CD14-positive monocyte (primary cell): Measurements from ENCODE around the gene NXPH3. TPM values are rescaled to one million over a fixed set of nuclear protein-coding genes. Genes with fewer than 3 reads are reported as not detected.

Experiments
- DNase-seq, 3 donors: peaks; one replicate each; pipeline ENCODE4 v3.0.0-alpha.2; 2011 to 2022
- H2AFZ ChIP-seq: 2 replicates; pipeline ENCODE4 v1.6.0; 2012; ENCODE audit warnings: mild to moderate bottlenecking, low read depth, low read length, inconsistent platforms; ENCODE audit not compliant: insufficient read depth, poor library complexity, severe bottlenecking
- H3K27ac ChIP-seq, 2 donors: 1 replicate in 1 of 2; 2 replicates in 1 of 2; pipeline ENCODE4 v1.5.1; 2012 to 2013; ENCODE audit warnings: low read length in 2 of 2, control low read depth in 1 of 2, inconsistent platforms in 1 of 2, low read depth in 1 of 2, mild to moderate bottlenecking in 1 of 2
- H3K27me3 ChIP-seq, 2 donors: one replicate each; pipeline versions ENCODE4 v1.6.0 to v1.6.1; 2011 to 2013; ENCODE audit warnings: low read length in 2 of 2; ENCODE audit not compliant: control insufficient read depth in 2 of 2, insufficient read depth in 2 of 2
- H3K36me3 ChIP-seq, 2 donors: replicated peaks in 1 of 2; 1 replicate in 1 of 2; 2 replicates in 1 of 2; pipeline versions ENCODE4 v1.5.1 to v1.6.1; 2012 to 2013; ENCODE audit warnings: low read length in 2 of 2, control low read depth in 1 of 2, inconsistent platforms in 1 of 2, mild to moderate bottlenecking in 1 of 2; ENCODE audit not compliant: insufficient read depth in 2 of 2, control insufficient read depth in 1 of 2
- H3K4me1 ChIP-seq, 2 donors: 1 replicate in 1 of 2; 2 replicates in 1 of 2; pipeline versions ENCODE4 v1.5.1 to v1.6.1; 2012 to 2013; ENCODE audit warnings: low read length in 2 of 2, control low read depth in 1 of 2, inconsistent platforms in 1 of 2, mild to moderate bottlenecking in 1 of 2, moderate library complexity in 1 of 2; ENCODE audit not compliant: insufficient read depth in 2 of 2, control insufficient read depth in 1 of 2
- H3K4me2 ChIP-seq: replicated peaks from 2 replicates; pipeline ENCODE3; 2012; ENCODE audit warnings: low read length, moderate library complexity, mild to moderate bottlenecking; ENCODE audit not compliant: poor library complexity, severe bottlenecking; ENCODE audit errors: extremely low read depth
- H3K4me3 ChIP-seq, 3 experiments: fragments of 200-600 bp in 1 of 3; sonication (generic) in 1 of 3; replicated peaks in 1 of 3; 1 replicate in 2 of 3; 2 replicates in 1 of 3; pipeline ENCODE4 v1.5.1; 2011 to 2013; ENCODE audit warnings: low read length in 3 of 3, mild to moderate bottlenecking in 3 of 3, control low read depth in 2 of 3, low read depth in 2 of 3, inconsistent platforms in 1 of 3, moderate library complexity in 1 of 3
- H3K79me2 ChIP-seq: 2 replicates; pipeline ENCODE4 v1.6.0; 2012; ENCODE audit warnings: mild to moderate bottlenecking, control low read depth, inconsistent platforms, low read length, moderate library complexity; ENCODE audit not compliant: insufficient read depth
- H3K9ac ChIP-seq: 2 replicates; pipeline ENCODE4 v1.6.0; 2017; ENCODE audit warnings: low read length, mild to moderate bottlenecking; ENCODE audit not compliant: insufficient read depth, poor library complexity, severe bottlenecking
- H3K9me3 ChIP-seq, 2 donors: replicated peaks in 1 of 2; 1 replicate in 1 of 2; 2 replicates in 1 of 2; pipeline versions ENCODE4 v1.5.1 to v1.6.1; 2012 to 2013; ENCODE audit warnings: low read length in 2 of 2, control low read depth in 1 of 2; ENCODE audit not compliant: control insufficient read depth in 1 of 2, insufficient read depth in 1 of 2
- H4K20me1 ChIP-seq: 2 replicates; pipeline ENCODE4 v1.6.0; 2012; ENCODE audit warnings: mild to moderate bottlenecking, low read length, control low read depth, moderate library complexity; ENCODE audit not compliant: insufficient read depth
- H3K27ac Mint-ChIP-seq, 7 donors: one replicate each; pipeline ENCODE4 v1.8.0; 2020; ENCODE audit warnings: mild to moderate bottlenecking in 7 of 7, mixed read lengths in 7 of 7, moderate library complexity in 6 of 7, inconsistent platforms in 2 of 7
- H3K27me3 Mint-ChIP-seq, 3 donors: one replicate each; pipeline ENCODE4 v1.8.0; 2021 to 2022; ENCODE audit warnings: low read depth in 3 of 3, mild to moderate bottlenecking in 3 of 3, mixed read lengths in 3 of 3, moderate library complexity in 3 of 3, inconsistent platforms in 1 of 3
- H3K36me3 Mint-ChIP-seq, 2 donors: one replicate each; pipeline ENCODE4 v1.8.0; 2020; ENCODE audit warnings: mixed read lengths in 2 of 2, inconsistent platforms in 1 of 2, mild to moderate bottlenecking in 1 of 2
- H3K4me1 Mint-ChIP-seq: one replicate; pipeline ENCODE4 v1.8.0; 2020; ENCODE audit warnings: mild to moderate bottlenecking, mixed read lengths
- H3K4me3 Mint-ChIP-seq, 2 donors: one replicate each; pipeline ENCODE4 v1.8.0; 2020; ENCODE audit warnings: mild to moderate bottlenecking in 2 of 2, mixed read lengths in 2 of 2, moderate library complexity in 1 of 2
- H3K9me3 Mint-ChIP-seq, 7 donors: one replicate each; pipeline ENCODE4 v1.8.0; 2020 to 2022; ENCODE audit warnings: mixed read lengths in 7 of 7, mild to moderate bottlenecking in 6 of 7, moderate library complexity in 6 of 7, inconsistent platforms in 2 of 7
- WGBS: methylation state at CpG from one replicate; pipeline ENCODE4 v1.1.5; 2013; ENCODE audit warnings: missing lambda C conversion rate; ENCODE audit not compliant: insufficient coverage; 5-methylcytosine and 5-hydroxymethylcytosine counted together
- intact Hi-C, 2 donors: fragments of 100-400 bp; cut with micrococcal nuclease; formaldehyde crosslinking; loops; one replicate each; pipeline versions ENCODE4 v1.15.0 to v1.15.1; 2023
- polyA plus RNA-seq, 3 donors: library from polyadenylated mRNA; depleted of rRNA in 1 of 3; unstranded in 2 of 3; stranded (reverse) in 1 of 3; fragments of 300-500 nt in 2 of 3; fragments of >200 nt in 1 of 3; fragmentation: Illumina TruSeq in 2 of 3; gene quantifications; 1 replicate in 2 of 3; 2 replicates in 1 of 3; pipeline ENCODE4 v1.2.3, GENCODE V29; 2012 to 2021
- TF ChIP-seq, protein P1 (sequence below): fragments of 200-600 bp; IDR thresholded peaks from one replicate; pipeline ENCODE4 v1.8.0; 2022; ENCODE audit warnings: antibody characterized with exemption, mild to moderate bottlenecking

Gene NXPH3
- polyA plus RNA-seq, 3 donors: not detected

DNA sequence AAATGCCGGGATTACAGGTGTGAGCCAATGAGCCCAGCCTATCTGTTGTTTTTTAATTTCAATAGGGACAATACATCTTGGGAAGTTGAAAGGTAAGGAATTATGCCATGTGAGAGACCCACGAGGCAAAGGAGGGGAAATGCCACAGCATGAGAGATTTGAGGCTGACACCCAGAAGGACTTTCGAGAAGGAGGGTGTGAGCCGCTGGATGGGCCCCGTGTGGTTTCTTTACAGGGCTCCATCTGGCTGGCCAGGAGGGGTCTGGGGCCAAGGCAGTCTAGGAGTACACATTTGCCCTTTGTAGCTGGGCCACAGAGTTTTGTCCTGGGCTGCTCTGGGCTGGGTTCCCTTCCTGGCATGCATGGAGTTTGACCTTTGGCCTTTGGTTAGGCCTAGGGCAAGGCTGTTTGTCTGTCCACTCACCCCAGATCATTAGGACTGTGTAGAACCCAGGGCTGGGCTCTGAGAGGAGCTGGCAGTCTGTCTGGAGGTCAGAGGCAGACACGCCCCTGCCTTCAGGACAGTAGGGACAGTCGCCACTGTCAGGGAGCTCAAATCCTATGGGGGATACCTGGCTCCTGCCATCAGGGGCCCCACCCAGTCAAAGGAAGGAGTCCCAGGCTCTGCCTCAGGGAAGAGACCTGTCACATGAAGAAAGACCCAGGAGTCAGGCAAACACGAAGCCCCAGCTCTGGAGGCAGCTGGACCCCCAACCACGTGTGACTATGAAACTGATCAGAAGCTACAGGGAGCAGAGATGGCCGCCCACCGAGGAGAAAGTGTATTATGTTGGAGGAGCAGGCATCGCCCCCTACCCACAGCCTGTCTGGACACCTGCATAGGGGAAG is 24.2 kb upstream of the NXPH3 start:
- no peaks in the 10 kb centered on the region for H3K9me3 Mint-ChIP-seq

DNA sequence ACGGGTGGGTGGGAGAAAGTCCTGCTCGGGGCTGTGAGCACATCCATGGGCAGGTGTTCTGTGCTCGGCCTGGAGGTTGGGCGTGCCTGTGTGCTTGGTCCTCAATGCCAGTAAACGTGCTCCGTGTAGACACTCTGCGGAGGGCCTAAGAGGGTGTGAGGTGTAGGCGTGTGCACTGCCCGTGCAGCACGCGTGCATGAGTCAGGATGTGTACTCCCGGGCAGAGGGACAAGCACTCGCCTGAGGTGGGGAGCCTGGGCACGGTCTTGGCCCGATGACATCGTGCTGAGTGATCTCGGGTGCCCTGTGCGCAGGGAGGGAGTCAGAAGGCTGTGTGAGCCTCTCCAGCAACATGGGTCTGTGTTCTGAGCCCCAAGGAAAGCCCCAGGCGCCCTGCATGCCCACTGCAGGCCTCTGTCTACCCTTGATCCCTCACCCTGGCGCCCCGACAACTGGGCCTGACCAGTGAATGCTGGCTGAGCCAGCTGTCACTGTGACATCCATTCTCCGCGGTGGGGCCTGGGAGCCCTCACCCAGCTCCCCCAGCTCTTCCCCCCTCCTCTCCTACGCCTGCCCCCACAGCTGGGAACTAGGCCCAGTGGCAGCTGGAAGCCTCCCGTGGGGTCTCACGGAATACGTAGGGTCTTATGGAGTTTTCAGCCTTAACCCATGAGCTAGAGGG is 23.5 kb upstream of the NXPH3 start:
- Histone ChIP-seq H3K27ac (no peak overlapping the region), H3K27me3 (no peaks in the 10 kb centered on the region), H3K36me3 (no peaks in the 10 kb centered on the region), H3K9me3 (no peaks in the 10 kb centered on the region), H4K20me1 (no peaks in the 10 kb centered on the region), H3K4me3 (no peak overlapping the region), H3K4me2 (no peak overlapping the region), H2AFZ (no peak overlapping the region), H3K9ac (no peak overlapping the region), H3K4me1 (peaks cover 4 to 5% of the 10 kb centered on the region in 2 donors), H3K79me2 (no peaks in the 10 kb centered on the region)
- H3K4me1 Mint-ChIP-seq: peaks cover 11% of the 10 kb centered on the region
- TF ChIP-seq, protein P1, sequence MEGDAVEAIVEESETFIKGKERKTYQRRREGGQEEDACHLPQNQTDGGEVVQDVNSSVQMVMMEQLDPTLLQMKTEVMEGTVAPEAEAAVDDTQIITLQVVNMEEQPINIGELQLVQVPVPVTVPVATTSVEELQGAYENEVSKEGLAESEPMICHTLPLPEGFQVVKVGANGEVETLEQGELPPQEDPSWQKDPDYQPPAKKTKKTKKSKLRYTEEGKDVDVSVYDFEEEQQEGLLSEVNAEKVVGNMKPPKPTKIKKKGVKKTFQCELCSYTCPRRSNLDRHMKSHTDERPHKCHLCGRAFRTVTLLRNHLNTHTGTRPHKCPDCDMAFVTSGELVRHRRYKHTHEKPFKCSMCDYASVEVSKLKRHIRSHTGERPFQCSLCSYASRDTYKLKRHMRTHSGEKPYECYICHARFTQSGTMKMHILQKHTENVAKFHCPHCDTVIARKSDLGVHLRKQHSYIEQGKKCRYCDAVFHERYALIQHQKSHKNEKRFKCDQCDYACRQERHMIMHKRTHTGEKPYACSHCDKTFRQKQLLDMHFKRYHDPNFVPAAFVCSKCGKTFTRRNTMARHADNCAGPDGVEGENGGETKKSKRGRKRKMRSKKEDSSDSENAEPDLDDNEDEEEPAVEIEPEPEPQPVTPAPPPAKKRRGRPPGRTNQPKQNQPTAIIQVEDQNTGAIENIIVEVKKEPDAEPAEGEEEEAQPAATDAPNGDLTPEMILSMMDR: no peak
- H3K27me3 Mint-ChIP-seq: peaks cover 5 to 13% (median 6%) of the 10 kb centered on the region in 3 donors
- 94% methylated on average over 24 of the region's 27 CpGs for WGBS
- H3K27ac Mint-ChIP-seq: no peak overlapping the region
- no peaks in the 10 kb centered on the region for H3K36me3 Mint-ChIP-seq
- intact Hi-C loops: loop anchor here (10.0 kb wide), 2 partner anchors 117 to 247 kb away; no protein-coding TSS in a partner anchor
- peak overlapping the region in 1 of 2 donors; percentile 41 for H3K4me3 Mint-ChIP-seq
- DNase-seq: no peak
- H3K9me3 Mint-ChIP-seq: no peaks in the 10 kb centered on the region

More for the DNA sequence above, 24.2 kb upstream of the NXPH3 start:
- Histone ChIP-seq H3K27me3 (no peaks in the 10 kb centered on the region), H3K36me3 (no peaks in the 10 kb centered on the region), H4K20me1 (no peaks in the 10 kb centered on the region), H3K9me3 (no peaks in the 10 kb centered on the region), H3K4me1 (peaks cover 4 to 5% of the 10 kb centered on the region in 2 donors), H3K4me2 (no peak overlapping the region), H3K4me3 (no peak overlapping the region), H3K9ac (no peak overlapping the region), H3K79me2 (no peaks in the 10 kb centered on the region), H3K27ac (no peak overlapping the region), H2AFZ (no peak overlapping the region)
- intact Hi-C loops: loop anchor here (10.0 kb wide), 2 partner anchors 117 to 247 kb away; no protein-coding TSS in a partner anchor
- TF ChIP-seq, protein P1: no peak
- H3K4me3 Mint-ChIP-seq: no peak overlapping the region
- 96% methylated on average over 9 of the region's 12 CpGs for WGBS
- H3K4me1 Mint-ChIP-seq: peaks cover 10% of the 10 kb centered on the region
- no peak for DNase-seq
- H3K36me3 Mint-ChIP-seq: no peaks in the 10 kb centered on the region
- H3K27me3 Mint-ChIP-seq: peaks cover 5 to 13% (median 6%) of the 10 kb centered on the region in 3 donors
- H3K27ac Mint-ChIP-seq: no peak overlapping the region
